OCI-LY7 (cell line): ENCODE results near the gene FAM117A. TPM values are rescaled to one million over a fixed set of nuclear protein-coding genes. Genes with fewer than 3 reads are reported as not detected.

Experiments
- BruUV-seq: library from RNA; stranded (reverse); fragments of 400-500 nt; replicated peaks from 2 replicates; lab custom pipeline; 2021; lab: Mats Ljungman, UMichigan
- CTCF ChIA-PET: fragments of 300-600 bp; sonication (Branson Sonifier 250); formaldehyde crosslinking; loops from one replicate; lab custom pipeline; 2022; ENCODE audit warnings: antibody characterized with exemption; ENCODE audit not compliant: unreplicated experiment; lab: Charles Lee
- POLR2A ChIA-PET: fragments of 300-600 bp; sonication (Branson Sonifier 250); formaldehyde crosslinking; loops from one replicate; lab custom pipeline; 2022; ENCODE audit warnings: antibody characterized with exemption; lab: Charles Lee
- DNase-seq: peaks from one replicate; pipeline ENCODE4 v3.0.0-alpha.2; 2015; ENCODE audit warnings: low spot score
- H2AFZ ChIP-seq: fragments of 200-600 bp; sonication (generic), shearing (Covaris generic); 2 replicates; pipeline ENCODE4 v1.6.1; 2014; ENCODE audit warnings: mild to moderate bottlenecking, antibody characterized with exemption, low read length, moderate library complexity
- H3K27ac ChIP-seq: fragments of 200-600 bp; sonication (generic); 2 replicates; pipeline ENCODE4 v1.5.1; 2014; ENCODE audit warnings: mixed run types, low read depth, mild to moderate bottlenecking, moderate library complexity, low read length, inconsistent platforms; ENCODE audit not compliant: poor library complexity, severe bottlenecking
- H3K36me3 ChIP-seq: fragments of 200-600 bp; sonication (generic); 2 replicates; pipeline ENCODE4 v1.6.1; 2014; ENCODE audit warnings: mild to moderate bottlenecking, antibody characterized with exemption, low read length, moderate library complexity, mixed read lengths; ENCODE audit not compliant: insufficient read depth
- H3K4me1 ChIP-seq: fragments of 200-600 bp; sonication (generic); 2 replicates; pipeline ENCODE4 v1.5.1; 2014; ENCODE audit warnings: mild to moderate bottlenecking, low read length; ENCODE audit not compliant: insufficient read depth, poor library complexity, severe bottlenecking
- H3K4me2 ChIP-seq: fragments of 200-600 bp; sonication (generic); 2 replicates; pipeline ENCODE4 v1.6.1; 2014; ENCODE audit warnings: mild to moderate bottlenecking, low read length
- H3K4me3 ChIP-seq: fragments of 200-600 bp; sonication (generic); 2 replicates; pipeline ENCODE4 v1.5.1; 2014; ENCODE audit warnings: mild to moderate bottlenecking, low read depth, low read length; ENCODE audit not compliant: poor library complexity, severe bottlenecking
- H3K79me2 ChIP-seq: fragments of 200-600 bp; sonication (generic); 2 replicates; pipeline ENCODE4 v1.6.1; 2016; ENCODE audit warnings: low read depth, mild to moderate bottlenecking, low read length, moderate library complexity, mixed read lengths; ENCODE audit not compliant: insufficient read depth
- H3K9me2 ChIP-seq: fragments of 200-600 bp; sonication (generic); 2 replicates; pipeline ENCODE4 v1.6.1; 2016; ENCODE audit warnings: mild to moderate bottlenecking, low read length, mixed read lengths; ENCODE audit not compliant: insufficient read depth
- H3K9me3 ChIP-seq: fragments of 200-600 bp; sonication (generic); 2 replicates; pipeline ENCODE4 v1.6.1; 2014; ENCODE audit warnings: mild to moderate bottlenecking, mixed run types, low read length, mixed read lengths
- H4K20me1 ChIP-seq: fragments of 200-600 bp; sonication (generic); 2 replicates; pipeline ENCODE4 v1.6.1; 2014; ENCODE audit warnings: mild to moderate bottlenecking, antibody characterized with exemption, low read length, moderate library complexity, mixed read lengths; ENCODE audit not compliant: insufficient read depth
- EZH2phosphoT487 ChIP-seq: fragments of 200-600 bp; sonication (generic); IDR thresholded peaks from 2 replicates; pipeline ENCODE4 v1.6.1; 2018; ENCODE audit warnings: low read depth, borderline replicate concordance, mild to moderate bottlenecking, mixed run types, antibody characterized with exemption, low read length, moderate library complexity, mixed read lengths
- intact Hi-C: fragments of 100-400 bp; cut with micrococcal nuclease; formaldehyde crosslinking; loops from one replicate; pipeline ENCODE4 v1.10.0; 2022; ENCODE audit not compliant: unreplicated experiment
- total RNA-seq, 2 experiments: library from RNA; depleted of rRNA in 1 of 2; stranded (reverse); fragments of >200 nt in 1 of 2; shearing (Covaris generic) in 1 of 2; gene quantifications; 2 replicates each; pipeline ENCODE4 v1.2.3, GENCODE V29; 2014 to 2022
- TF ChIP-seq, protein P1 (sequence below): fragments of 200-600 bp; sonication (generic); conservative IDR thresholded peaks from 2 replicates; pipeline ENCODE4 v1.5.1; 2014; ENCODE audit warnings: mild to moderate bottlenecking, antibody characterized with exemption, low read length, moderate library complexity, mixed read lengths

Gene FAM117A
- total RNA-seq, 2 experiments from 2014 or later, result 40.4 to 44.3 TPM

DNA sequence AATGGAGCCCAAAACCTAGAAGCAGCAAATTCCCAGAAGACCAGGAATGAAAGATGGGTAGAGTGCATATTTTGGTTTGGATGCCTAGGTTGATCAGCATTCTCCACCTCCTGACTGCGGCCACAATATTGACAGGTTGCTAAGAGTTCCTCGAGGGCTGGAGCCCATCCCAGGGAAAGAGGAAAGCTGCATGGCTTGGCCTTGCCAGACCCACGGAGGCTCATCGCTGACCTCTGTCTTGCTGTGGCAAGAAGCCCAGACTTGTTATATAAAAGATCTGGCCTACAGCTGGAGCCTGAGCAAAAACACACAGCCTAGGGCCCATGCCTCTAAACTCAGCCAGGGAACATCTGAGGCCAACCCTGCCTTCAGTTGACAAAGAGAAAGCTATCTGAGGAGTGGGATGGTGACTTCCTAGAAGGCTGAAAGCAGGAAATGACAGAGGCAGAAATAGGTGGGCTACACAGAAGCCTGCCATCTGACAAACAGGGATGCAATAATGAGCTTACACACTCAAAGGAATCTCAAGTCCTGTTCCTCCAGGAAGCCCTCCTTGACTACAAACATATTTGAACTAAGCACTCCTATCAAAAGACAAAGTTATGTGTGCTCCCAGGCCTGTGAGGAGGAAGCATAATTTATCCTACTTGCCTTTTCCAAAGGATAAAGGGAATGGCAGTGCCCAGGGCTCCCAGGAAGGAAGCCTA lies 33.7 kb downstream of the FAM117A start:
- Histone ChIP-seq H3K4me2 (no peak overlapping the region), H3K4me1 (no peaks in the 10 kb centered on the region), H3K79me2 (peaks cover 27% of the 10 kb centered on the region), H3K36me3 (peaks cover 82% of the 10 kb centered on the region), H3K9me3 (no peaks in the 10 kb centered on the region), H3K4me3 (no peak overlapping the region), H3K9me2 (no peaks in the 10 kb centered on the region), H4K20me1 (no peaks in the 10 kb centered on the region), H2AFZ (no peak overlapping the region), H3K27ac (no peak overlapping the region)
- POLR2A ChIA-PET, result interaction anchor here (1.8 kb wide), 1 partner anchor 34 kb away, joined by 4 read pairs; no protein-coding TSS in a partner anchor
- TF ChIP-seq EZH2phosphoT487, result no peak
- TF ChIP-seq, protein P1, sequence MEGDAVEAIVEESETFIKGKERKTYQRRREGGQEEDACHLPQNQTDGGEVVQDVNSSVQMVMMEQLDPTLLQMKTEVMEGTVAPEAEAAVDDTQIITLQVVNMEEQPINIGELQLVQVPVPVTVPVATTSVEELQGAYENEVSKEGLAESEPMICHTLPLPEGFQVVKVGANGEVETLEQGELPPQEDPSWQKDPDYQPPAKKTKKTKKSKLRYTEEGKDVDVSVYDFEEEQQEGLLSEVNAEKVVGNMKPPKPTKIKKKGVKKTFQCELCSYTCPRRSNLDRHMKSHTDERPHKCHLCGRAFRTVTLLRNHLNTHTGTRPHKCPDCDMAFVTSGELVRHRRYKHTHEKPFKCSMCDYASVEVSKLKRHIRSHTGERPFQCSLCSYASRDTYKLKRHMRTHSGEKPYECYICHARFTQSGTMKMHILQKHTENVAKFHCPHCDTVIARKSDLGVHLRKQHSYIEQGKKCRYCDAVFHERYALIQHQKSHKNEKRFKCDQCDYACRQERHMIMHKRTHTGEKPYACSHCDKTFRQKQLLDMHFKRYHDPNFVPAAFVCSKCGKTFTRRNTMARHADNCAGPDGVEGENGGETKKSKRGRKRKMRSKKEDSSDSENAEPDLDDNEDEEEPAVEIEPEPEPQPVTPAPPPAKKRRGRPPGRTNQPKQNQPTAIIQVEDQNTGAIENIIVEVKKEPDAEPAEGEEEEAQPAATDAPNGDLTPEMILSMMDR, result no peak
- BruUV-seq, result no TSS peak
- CTCF ChIA-PET, result no interaction called here
- DNase-seq, result no peak
- intact Hi-C loops, result no loop called here

GRCh38 chr17:49729069-49729468 lies 34.9 kb downstream of the FAM117A start:
- ChIA-PET POLR2A (interaction anchor here (0.6 to 1.8 kb wide), 5 partner anchors 9 to 837 kb away, joined by 3 to 4 read pairs (median 4); partner anchors contain the start of gene ATP5MC1), CTCF (no interaction called here)
- Histone ChIP-seq H2AFZ (no peak overlapping the region), H3K4me1 (no peaks in the 10 kb centered on the region), H3K4me3 (no peak overlapping the region), H3K36me3 (peaks cover 84% of the 10 kb centered on the region), H3K79me2 (peaks cover 19% of the 10 kb centered on the region; the same call in 1 of the 2 replicates), H3K9me2 (no peaks in the 10 kb centered on the region), H3K27ac (no peak overlapping the region), H4K20me1 (no peaks in the 10 kb centered on the region), H3K9me3 (no peaks in the 10 kb centered on the region), H3K4me2 (no peak overlapping the region)
- TF ChIP-seq EZH2phosphoT487, result no peak
- TF ChIP-seq, protein P1, result no peak
- intact Hi-C loops, result no loop called here
- no TSS peak for BruUV-seq
- DNase-seq, result no peak

- Histone ChIP-seq H3K4me3 (no peak overlapping the region), H3K36me3 (peaks cover 90% of the 10 kb centered on the region), H3K9me3 (no peaks in the 10 kb centered on the region), H3K9me2 (no peaks in the 10 kb centered on the region), H3K27ac (no peak overlapping the region), H3K4me1 (no peaks in the 10 kb centered on the region), H4K20me1 (no peaks in the 10 kb centered on the region; the same call in 1 of the 2 replicates), H2AFZ (no peak overlapping the region), H3K4me2 (no peak overlapping the region), H3K79me2 (peaks cover 14% of the 10 kb centered on the region; the same call in 1 of the 2 replicates)
- intact Hi-C loops, result no loop called here
- BruUV-seq, result no TSS peak
- ChIA-PET POLR2A (interaction anchor here (1.0 to 1.8 kb wide), 4 partner anchors 10 to 36 kb away, joined by 3 to 4 read pairs (median 4); no protein-coding TSS in a partner anchor), CTCF (no interaction called here)
- no peak for DNase-seq
- TF ChIP-seq, protein P1, result no peak
- TF ChIP-seq EZH2phosphoT487, result no peak
These were observed 35.5 kb downstream of the FAM117A start for GRCh38 chr17:49728425-49728824.
